Large intestine (tissue), 3 donors: ENCODE results near the gene NPSR1. TPM values are rescaled to one million over a fixed set of nuclear protein-coding genes. Genes with fewer than 3 reads are reported as not detected.
A peak's percentile ranks its signal among the peaks of the same experiment; 100 is the strongest.

ENCODE experiments used
- DNase-seq, 2 donors: peaks; one replicate each; pipeline versions ENCODE4 v3.0.0 to v3.0.0-alpha.2; 2013
- H3K27ac ChIP-seq: one replicate; pipeline ENCODE4 v1.5.1; 2013; ENCODE audit warnings: low read length
- H3K27me3 ChIP-seq: 2 replicates; pipeline ENCODE4 v1.6.1; 2013; ENCODE audit warnings: low read length; ENCODE audit not compliant: control insufficient read depth, insufficient read depth
- H3K36me3 ChIP-seq: 2 replicates; pipeline ENCODE4 v1.6.1; 2013; ENCODE audit warnings: low read length; ENCODE audit not compliant: control insufficient read depth, insufficient read depth
- H3K4me1 ChIP-seq: one replicate; pipeline ENCODE4 v1.6.1; 2013; ENCODE audit warnings: low read length; ENCODE audit not compliant: control insufficient read depth, insufficient read depth
- H3K4me3 ChIP-seq: one replicate; pipeline ENCODE4 v1.5.1; 2013; ENCODE audit warnings: low read length
- H3K9me3 ChIP-seq: one replicate; pipeline ENCODE4 v1.6.1; 2013; ENCODE audit warnings: mild to moderate bottlenecking, low read depth, low read length, moderate library complexity; ENCODE audit not compliant: control insufficient read depth
- whole genome bisulfite sequencing: methylation state at CpG from one replicate; pipeline ENCODE4 v1.1.5; 2013; ENCODE audit warnings: low lambda C conversion rate; ENCODE audit not compliant: insufficient coverage; 5-methylcytosine and 5-hydroxymethylcytosine counted together
- polyA plus RNA-seq: library from polyadenylated mRNA; unstranded; fragments of 120-200 nt; gene quantifications from one replicate; pipeline ENCODE4 v1.2.1, GENCODE V29; 2013

NPSR1 gene
- polyA plus RNA-seq, 1 donor = 0.16 TPM

GRCh38 chr7:34659472-34660075 is 1.6 kb downstream of the NPSR1 start:
- no peaks in the 10 kb centered on the region for H3K27me3 ChIP-seq
- DNase-seq = no peak
- no peaks in the 10 kb centered on the region for H3K36me3 ChIP-seq
- H3K9me3 ChIP-seq = no peaks in the 10 kb centered on the region
- H3K27ac ChIP-seq = no peak overlapping the region
- no peak overlapping the region for H3K4me3 ChIP-seq
- H3K4me1 ChIP-seq = no peaks in the 10 kb centered on the region
- whole genome bisulfite sequencing = no CpG with 5 or more reads among the region's 3 CpGs

DNA sequence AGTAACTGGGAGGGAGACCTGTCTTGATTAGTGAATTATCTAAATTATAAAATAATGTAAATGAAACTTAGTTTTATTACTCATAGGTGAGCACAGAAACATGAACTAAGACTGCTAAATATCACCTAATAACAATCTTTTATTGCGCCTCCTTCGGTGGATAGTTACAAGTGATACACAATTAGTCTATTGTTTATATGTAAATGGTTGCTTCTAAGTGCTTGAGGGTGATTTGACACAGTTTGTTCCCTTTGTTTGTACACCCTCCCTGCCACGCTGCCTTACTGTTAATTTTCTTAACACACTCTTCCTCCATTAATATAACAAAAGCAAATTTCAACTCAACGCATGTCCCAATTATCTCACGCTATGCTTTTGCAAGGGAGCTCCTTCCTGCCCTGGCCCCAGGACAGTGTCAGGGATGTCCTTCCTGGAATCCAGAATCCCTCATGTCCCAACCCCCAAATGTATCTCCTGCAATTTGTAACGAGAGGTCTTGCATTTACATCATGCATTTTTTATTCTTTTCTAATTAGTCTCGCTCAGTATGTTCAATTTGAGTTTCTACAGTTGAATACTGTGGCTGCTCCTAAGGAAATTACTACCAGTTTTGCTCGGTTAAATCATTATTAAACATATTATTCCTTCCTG is 4.2 kb downstream of the NPSR1 start:
- Histone ChIP-seq H3K4me1 (no peaks in the 10 kb centered on the region), H3K9me3 (no peaks in the 10 kb centered on the region), H3K4me3 (no peak overlapping the region), H3K36me3 (no peaks in the 10 kb centered on the region), H3K27me3 (no peaks in the 10 kb centered on the region), H3K27ac (no peak overlapping the region)
- no peak for DNase-seq
- 82% methylated on average over 3 of the region's 8 CpGs for WGBS

DNA sequence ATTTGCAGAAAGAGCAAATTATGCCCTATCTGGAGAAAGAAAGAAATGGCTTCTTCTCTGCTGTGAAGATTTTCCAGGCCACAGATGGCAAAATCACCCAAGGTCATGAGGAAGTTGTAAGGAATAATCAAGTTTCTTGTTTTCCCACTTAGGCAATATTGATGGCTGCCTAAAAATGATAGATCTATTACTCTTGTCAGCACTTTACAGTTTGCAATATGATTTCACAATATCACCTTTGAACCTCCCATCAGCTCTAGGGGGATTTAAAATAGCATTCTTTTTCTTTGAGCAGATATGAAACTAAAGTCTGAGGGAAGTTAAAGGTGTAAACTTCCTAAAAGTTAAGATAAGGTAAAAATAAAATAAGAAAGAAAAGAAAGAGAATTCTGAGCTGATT is 6.7 kb downstream of the NPSR1 start:
- no peaks in the 10 kb centered on the region for H3K9me3 ChIP-seq
- H3K4me1 ChIP-seq = no peaks in the 10 kb centered on the region
- peak; percentile 19 to 61 for DNase-seq
- H3K4me3 ChIP-seq = no peak overlapping the region
- H3K27me3 ChIP-seq = no peaks in the 10 kb centered on the region
- H3K36me3 ChIP-seq = no peaks in the 10 kb centered on the region
- H3K27ac ChIP-seq = peak overlapping the region; percentile 1

DNA sequence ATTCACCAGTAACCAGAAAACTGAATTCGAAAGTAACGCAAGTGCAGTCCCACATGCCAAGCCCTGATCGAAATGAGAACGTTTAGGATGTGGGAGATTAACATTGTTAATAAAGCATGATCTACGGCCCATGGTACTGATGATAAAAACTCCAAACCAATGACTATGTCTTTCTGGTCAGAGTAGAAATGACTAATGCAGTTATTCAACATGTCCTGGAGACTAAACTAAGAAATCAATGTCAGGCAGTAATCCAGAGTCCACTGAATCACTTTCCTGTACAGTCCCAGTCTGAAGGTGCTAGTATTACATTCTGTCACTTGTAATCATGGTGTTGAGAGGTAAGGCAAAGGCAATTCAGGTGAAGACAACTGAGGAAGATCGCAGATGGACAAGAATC is 14.4 kb downstream of the NPSR1 start:
- WGBS = no CpG with 5 or more reads among the region's 6 CpGs
- H3K9me3 ChIP-seq = no peaks in the 10 kb centered on the region
- no peak overlapping the region for H3K27ac ChIP-seq
- H3K4me3 ChIP-seq = no peak overlapping the region
- H3K36me3 ChIP-seq = no peaks in the 10 kb centered on the region
- peak in 1 of 2 donors; percentile 29 for DNase-seq
- no peaks in the 10 kb centered on the region for H3K27me3 ChIP-seq
- no peaks in the 10 kb centered on the region for H3K4me1 ChIP-seq

GRCh38 chr7:34673066-34673465 is 15.0 kb downstream of the NPSR1 start:
- no peak overlapping the region for H3K4me3 ChIP-seq
- DNase-seq = no peak
- H3K36me3 ChIP-seq = no peaks in the 10 kb centered on the region
- H3K9me3 ChIP-seq = no peaks in the 10 kb centered on the region
- no peaks in the 10 kb centered on the region for H3K27me3 ChIP-seq
- no peaks in the 10 kb centered on the region for H3K4me1 ChIP-seq
- H3K27ac ChIP-seq = no peak overlapping the region
- WGBS = 80% methylated on average over 2 of the region's 3 CpGs

- DNase-seq = peak in 1 of 2 donors; percentile 11
- Histone ChIP-seq H3K9me3 (no peaks in the 10 kb centered on the region), H3K36me3 (no peaks in the 10 kb centered on the region), H3K27ac (no peak overlapping the region), H3K4me1 (no peaks in the 10 kb centered on the region), H3K4me3 (no peak overlapping the region), H3K27me3 (no peaks in the 10 kb centered on the region)
- no CpG with 5 or more reads among the region's 2 CpGs for WGBS
Observed at GRCh38 chr7:34675749-34676374, 17.8 kb downstream of the NPSR1 start.

GRCh38 chr7:34677491-34677890 is 19.5 kb downstream of the NPSR1 start:
- no peaks in the 10 kb centered on the region for H3K27me3 ChIP-seq
- DNase-seq = no peak
- no CpG with 5 or more reads among the region's 2 CpGs for WGBS

GRCh38 chr7:34687529-34687928 is 29.5 kb downstream of the NPSR1 start:
- no peak overlapping the region for H3K27ac ChIP-seq
- H3K27me3 ChIP-seq = no peaks in the 10 kb centered on the region
- H3K4me1 ChIP-seq = no peaks in the 10 kb centered on the region
- H3K36me3 ChIP-seq = no peaks in the 10 kb centered on the region
- 100% methylated on average over 1 of the region's 2 CpGs for WGBS
- no peak for DNase-seq
- H3K9me3 ChIP-seq = no peaks in the 10 kb centered on the region
- H3K4me3 ChIP-seq = no peak overlapping the region

More at GRCh38 chr7:34677491-34677890, 19.5 kb downstream of the NPSR1 start:
- Histone ChIP-seq H3K36me3 (no peaks in the 10 kb centered on the region), H3K9me3 (no peaks in the 10 kb centered on the region), H3K4me1 (no peaks in the 10 kb centered on the region), H3K4me3 (no peak overlapping the region), H3K27ac (no peak overlapping the region)

DNA sequence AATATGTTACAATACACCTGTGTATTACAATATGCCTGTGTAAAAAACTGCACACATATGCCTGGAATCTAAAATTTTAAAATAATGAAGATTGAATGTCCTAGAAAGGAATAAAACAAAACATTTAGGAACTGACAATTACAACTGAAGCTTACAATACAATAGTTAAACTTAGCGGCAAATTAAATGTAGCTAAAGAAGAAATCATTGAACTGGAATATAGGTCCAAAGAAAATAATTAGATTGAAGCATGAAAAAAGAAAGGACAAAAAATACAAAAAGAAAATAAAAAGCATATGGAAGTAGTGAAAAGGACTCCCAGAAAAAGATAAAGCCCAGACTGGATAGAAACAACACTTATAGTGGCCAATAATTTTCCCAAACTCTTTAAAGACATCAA is 38.4 kb downstream of the NPSR1 start:
- no peak overlapping the region for H3K27ac ChIP-seq
- WGBS = 100% methylated on average over 1 of the region's 1 CpG
- H3K27me3 ChIP-seq = no peaks in the 10 kb centered on the region
- DNase-seq = no peak
- no peaks in the 10 kb centered on the region for H3K4me1 ChIP-seq
- H3K9me3 ChIP-seq = peaks cover 7% of the 10 kb centered on the region
- H3K36me3 ChIP-seq = no peaks in the 10 kb centered on the region
- H3K4me3 ChIP-seq = no peak overlapping the region

DNA sequence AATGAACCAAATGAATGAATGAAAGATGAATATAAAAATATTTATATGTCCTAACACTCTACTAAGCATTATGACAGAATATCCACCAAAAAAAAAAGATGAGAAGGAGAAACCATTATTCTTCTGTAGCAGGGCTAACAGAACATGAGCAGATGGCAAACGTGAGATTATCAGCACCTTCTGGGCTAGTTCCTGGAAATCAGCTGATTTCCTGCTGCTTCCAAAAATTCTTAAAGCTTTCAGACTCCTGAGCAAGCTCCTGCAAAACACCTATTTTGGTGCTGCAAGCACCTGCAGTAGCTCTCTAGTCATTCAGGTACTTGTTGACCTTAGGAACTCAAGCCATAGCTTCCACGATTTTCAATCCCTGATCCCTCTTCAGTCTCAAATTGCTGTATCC is 51.8 kb downstream of the NPSR1 start:
- WGBS = 100% methylated on average over 1 of the region's 2 CpGs
- no peaks in the 10 kb centered on the region for H3K27me3 ChIP-seq
- no peak overlapping the region for H3K27ac ChIP-seq
- no peaks in the 10 kb centered on the region for H3K9me3 ChIP-seq
- H3K36me3 ChIP-seq = no peaks in the 10 kb centered on the region
- no peak overlapping the region for H3K4me3 ChIP-seq
- DNase-seq = no peak
- no peaks in the 10 kb centered on the region for H3K4me1 ChIP-seq

GRCh38 chr7:34718867-34719266 is 60.8 kb downstream of the NPSR1 start:
- no peak overlapping the region for H3K4me3 ChIP-seq
- DNase-seq = no peak
- no peaks in the 10 kb centered on the region for H3K9me3 ChIP-seq
- no peak overlapping the region for H3K27ac ChIP-seq
- no peaks in the 10 kb centered on the region for H3K27me3 ChIP-seq
- no peaks in the 10 kb centered on the region for H3K36me3 ChIP-seq
- H3K4me1 ChIP-seq = no peaks in the 10 kb centered on the region
- WGBS = no CpG with 5 or more reads among the region's 1 CpG
